ENCODE results near the gene CABP7.

Gene CABP7

GRCh38 chr22:29702000-29702930 lies 17.5 kb upstream of the CABP7 start:
- DNase-seq (ENCODE audit: insufficient read length, low spot score) = no peak
- FAIRE-seq = no peak

- DNase-seq (ENCODE audit: insufficient read length, low spot score) = no peak
Measured at GRCh38 chr22:29702931-29703501, 16.8 kb upstream of the CABP7 start.

GRCh38 chr22:29703569-29704195 lies 16.1 kb upstream of the CABP7 start:
- DNase-seq (ENCODE audit: insufficient read length, low spot score) = no peak
- no peak for FAIRE-seq

More at GRCh38 chr22:29702931-29703501, 16.8 kb upstream of the CABP7 start:
- FAIRE-seq = no peak

- FAIRE-seq (no peak), DNase-seq (ENCODE audit: insufficient read length, low spot score) (no peak)
Measured at GRCh38 chr22:29704528-29705285, 15.1 kb upstream of the CABP7 start.

GRCh38 chr22:29705651-29706050 lies 14.2 kb upstream of the CABP7 start:
- no peak for FAIRE-seq
- no peak for DNase-seq (ENCODE audit: insufficient read length, low spot score)

GRCh38 chr22:29706486-29706885 lies 13.3 kb upstream of the CABP7 start:
- FAIRE-seq = no peak

GRCh38 chr22:29707010-29707409 lies 12.8 kb upstream of the CABP7 start:
- DNase-seq (ENCODE audit: insufficient read length, low spot score) (no peak), FAIRE-seq (no peak)

More at GRCh38 chr22:29706486-29706885, 13.3 kb upstream of the CABP7 start:
- DNase-seq (ENCODE audit: insufficient read length, low spot score) = no peak

- no peak for DNase-seq (ENCODE audit: insufficient read length, low spot score)
- no peak for FAIRE-seq
Measured at GRCh38 chr22:29707471-29707870, 12.3 kb upstream of the CABP7 start.

- FAIRE-seq (no peak), DNase-seq (ENCODE audit: insufficient read length, low spot score) (no peak)
Measured at GRCh38 chr22:29710193-29710592, 9.6 kb upstream of the CABP7 start.

- FAIRE-seq = no peak
- DNase-seq (ENCODE audit: insufficient read length, low spot score) = no peak
Measured at GRCh38 chr22:29710922-29711593, 8.7 kb upstream of the CABP7 start.

- no peak for FAIRE-seq
Measured at GRCh38 chr22:29712119-29712518, 7.7 kb upstream of the CABP7 start.

GRCh38 chr22:29713156-29713727 lies 6.6 kb upstream of the CABP7 start:
- no peak for DNase-seq (ENCODE audit: insufficient read length, low spot score)
- FAIRE-seq = no peak

More at GRCh38 chr22:29712119-29712518, 7.7 kb upstream of the CABP7 start:
- no peak for DNase-seq (ENCODE audit: insufficient read length, low spot score)

- FAIRE-seq (no peak), DNase-seq (ENCODE audit: insufficient read length, low spot score) (no peak)
Measured at GRCh38 chr22:29715240-29715639, 4.6 kb upstream of the CABP7 start.

GRCh38 chr22:29715705-29716104 lies 4.1 kb upstream of the CABP7 start:
- DNase-seq (ENCODE audit: insufficient read length, low spot score) (no peak), FAIRE-seq (no peak)

- DNase-seq (ENCODE audit: insufficient read length, low spot score) (no peak), FAIRE-seq (no peak)
Measured at GRCh38 chr22:29716814-29717545, 2.8 kb upstream of the CABP7 start.

- FAIRE-seq (no peak), DNase-seq (ENCODE audit: insufficient read length, low spot score) (no peak)
Measured at GRCh38 chr22:29717789-29718188, 2.0 kb upstream of the CABP7 start.

GRCh38 chr22:29718949-29719898 lies 579 bp upstream of the CABP7 start:
- DNase-seq (ENCODE audit: insufficient read length, low spot score) (no peak), FAIRE-seq (no peak)

GRCh38 chr22:29720811-29721323 lies 1.1 kb downstream of the CABP7 start:
- DNase-seq (ENCODE audit: insufficient read length, low spot score) (no peak), FAIRE-seq (no peak)
